Heart left ventricle (tissue), 13 donors: ENCODE measurements around the gene TRIM9.

Source experiments
- CTCF ChIP-seq, 12 donors: fragments of 200-600 bp; sonication (generic) in 4 of 12; IDR thresholded peaks; one replicate each; pipeline versions ENCODE4 v1.5.0 to v1.8.0; 2018 to 2022; ENCODE audit warnings: antibody characterized with exemption in 12 of 12, mild to moderate bottlenecking in 5 of 12
- POLR2A ChIP-seq, 2 donors: fragments of 450-650 bp; IDR thresholded peaks; one replicate each; pipeline ENCODE4 v1.6.1; 2017; ENCODE audit warnings: antibody characterized with exemption in 2 of 2, mild to moderate bottlenecking in 2 of 2, moderate library complexity in 2 of 2
- donor health status: ischemic (EF 13 %, LVEDD 7.1; RV severe dilation, severe dysfunction).
- donor health status: DM: no; HTN: yes; CAD: no.
- donor health status: DM: no; HTN: no; CAD: no.
- donor health status: ischemic (EF 25% LVEDD 6.9; RV normal size, moderate dysfunction).
- donor health status: ischemic (EF 25% LVEDD 5.7; RV mildly dilated, moderate dysfunction).
- donor health status: ischemic (EF 35%, LVEDD 5.7; RV mildly dilated, moderate dysfunction).
- donor health status: nonischemic (EF 11% LVEDD 7.7; RV severe dilation, severe dysfunction).
- donor health status: DM: yes; HTN: yes; CAD: no.
- donor health status: PGD.
- donor health status: ischemic (EF 29% LVEDD 5.4; RV normal size, mild dysfunction).
- donor health status: nonischemic (EF 23%, LVEDD 6.1; RV moderate dilation, normal function).

GRCh38 chr14:51129130-51129529 lies 34.2 kb upstream of the TRIM9 start:
- TF ChIP-seq CTCF (IDR thresholded peaks at IDR 0.05), result no peak
- TF ChIP-seq POLR2A (IDR thresholded peaks at IDR 0.05), result no peak
